ENCODE results near the gene RPH3AL.
"Not testable (repeated sequence)": the region's sequence is repeated elsewhere in the genome, so short reads cannot be mapped to it uniquely, and the experiment has no call there.

The RPH3AL gene

DNA sequence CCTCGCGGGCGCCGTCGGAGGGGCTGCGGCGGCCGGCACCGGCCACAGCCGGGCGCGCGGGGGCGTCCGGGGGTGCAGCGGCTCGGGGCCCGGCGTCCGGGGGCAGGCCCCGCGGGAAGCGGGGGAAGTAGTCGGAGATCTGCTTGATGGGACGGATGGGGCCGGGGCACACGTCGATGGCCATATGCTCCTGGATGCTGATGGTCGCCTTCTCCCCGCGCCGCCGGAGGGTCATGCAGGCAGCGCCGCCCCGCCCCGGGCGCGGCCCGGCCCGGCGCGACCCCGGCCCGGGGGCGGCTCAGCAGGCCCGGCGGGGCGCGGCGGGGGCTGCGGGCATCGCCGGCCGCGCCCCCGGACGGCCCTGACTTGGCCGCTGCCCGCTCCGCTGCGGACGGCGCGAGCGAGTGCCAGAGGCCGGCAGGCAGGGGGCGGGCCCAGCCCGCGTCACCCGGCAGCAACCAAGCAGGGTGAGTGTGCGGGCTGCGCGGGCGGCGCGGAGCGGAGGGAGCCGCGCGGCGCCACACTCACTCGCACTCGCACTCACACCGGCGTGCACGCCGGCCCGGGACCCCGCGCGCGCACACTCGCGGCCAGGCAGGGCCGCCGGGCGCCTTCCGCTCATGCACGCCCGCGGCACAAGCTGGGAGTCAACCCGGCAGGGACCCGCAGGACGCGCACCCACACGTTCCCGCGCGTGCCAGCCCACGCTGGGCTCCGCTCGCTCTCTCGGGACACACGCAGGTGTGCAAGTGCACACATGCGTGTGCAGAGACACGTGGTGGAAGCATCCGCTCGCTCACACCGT lies 171.2 kb downstream of the RPH3AL start, which contains the start of gene DOC2B:
Gene DOC2B, minus strand, starts transcription at position 406 of the 805 bp plus-strand sequence. Its CDS starts 171 bp downstream, at position 235.
- no peak for DNase-seq (ENCODE audit: low read depth in 1 of 2, low spot score in 1 of 2)

DNA sequence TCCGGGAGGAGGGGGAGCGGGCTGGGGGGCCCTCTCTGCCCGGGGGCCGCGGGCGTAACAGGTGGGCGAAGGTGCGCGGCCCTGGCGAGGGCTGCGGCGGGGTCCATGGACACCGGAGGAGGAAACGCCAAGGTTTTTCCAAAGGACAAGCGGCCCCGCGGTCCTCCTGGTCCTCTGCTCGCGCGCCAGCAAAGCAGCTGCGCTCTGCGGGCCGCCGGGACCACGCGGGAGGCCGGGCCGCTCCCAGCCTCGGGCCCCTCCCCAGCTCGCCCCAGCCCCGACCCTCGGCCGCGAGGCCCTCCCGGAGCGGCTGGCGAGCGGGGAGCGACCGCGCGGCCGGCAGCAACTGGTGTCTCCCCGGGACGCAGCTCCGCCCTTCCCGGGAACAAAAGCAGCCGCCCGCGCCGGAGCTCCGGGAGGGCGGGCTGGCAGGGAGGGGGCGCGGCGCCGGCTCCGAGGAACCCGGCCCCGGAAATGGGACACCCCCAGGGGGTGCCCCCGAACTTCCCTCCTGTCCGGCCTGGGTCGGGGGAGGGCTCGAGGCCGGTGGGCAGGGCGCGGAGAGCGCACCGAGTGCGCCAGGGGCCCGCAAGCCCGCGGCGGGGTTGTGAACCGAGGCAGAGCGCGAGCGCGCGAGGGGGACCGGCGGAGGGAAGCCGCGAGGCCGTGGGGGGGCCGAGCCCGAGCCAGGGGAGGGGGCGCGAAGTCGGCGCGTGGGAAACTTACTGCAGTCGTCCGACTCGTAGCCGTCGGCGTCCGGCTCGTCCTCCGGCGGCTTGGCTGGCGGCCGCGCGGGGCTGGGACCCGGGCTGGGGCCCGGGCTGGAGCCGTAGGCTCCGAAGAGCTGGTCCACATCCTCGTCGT lies 172.0 kb downstream of the RPH3AL start:
- DNase-seq (ENCODE audit: low read depth in 1 of 2, low spot score in 1 of 2): no peak

- no peak for DNase-seq (ENCODE audit: low read depth in 1 of 2, low spot score in 1 of 2)
Measured at GRCh38 chr17:179781-180380, 172.7 kb downstream of the RPH3AL start.

GRCh38 chr17:179066-179432 lies 173.6 kb downstream of the RPH3AL start:
- no peak for DNase-seq (ENCODE audit: low read depth in 1 of 2, low spot score in 1 of 2)

DNA sequence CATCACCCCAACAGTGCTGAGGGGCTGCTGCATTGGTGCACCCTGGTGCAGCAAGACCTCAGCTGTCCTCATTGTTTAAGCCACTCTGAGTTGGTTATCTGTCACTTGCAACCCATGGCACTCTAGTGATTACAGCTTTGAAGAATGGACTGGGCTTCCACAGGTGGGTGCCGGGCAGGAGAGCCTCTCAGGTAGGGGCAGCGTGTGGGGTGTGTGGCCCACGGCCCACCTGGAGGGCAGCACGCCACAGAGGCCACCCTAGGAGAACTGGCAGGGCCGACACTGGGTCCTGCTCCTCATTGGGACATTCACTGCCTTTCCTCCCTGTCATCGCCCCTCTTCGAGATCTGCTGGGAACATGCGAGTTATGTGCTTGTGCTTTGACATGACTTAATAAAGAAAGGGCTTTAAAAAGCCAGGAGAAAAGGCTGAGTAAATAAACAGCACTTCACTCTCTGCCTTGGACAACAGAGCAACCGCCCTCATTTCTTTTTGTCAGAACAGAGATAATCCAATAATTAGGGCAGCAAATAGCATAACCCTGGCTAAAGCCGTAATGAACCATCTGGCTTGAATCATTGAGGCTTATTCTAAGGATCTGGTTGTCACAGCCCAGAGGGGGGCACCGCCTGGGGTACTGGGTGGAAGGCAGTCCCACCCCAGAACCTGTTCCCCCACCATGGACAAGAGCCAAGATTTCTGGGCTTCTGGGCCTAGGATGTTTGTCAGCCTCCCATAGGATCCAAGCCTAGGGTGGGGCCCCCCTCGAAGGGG lies 174.1 kb downstream of the RPH3AL start:
- DNase-seq (ENCODE audit: low read depth in 1 of 2, low spot score in 1 of 2): no peak

DNA sequence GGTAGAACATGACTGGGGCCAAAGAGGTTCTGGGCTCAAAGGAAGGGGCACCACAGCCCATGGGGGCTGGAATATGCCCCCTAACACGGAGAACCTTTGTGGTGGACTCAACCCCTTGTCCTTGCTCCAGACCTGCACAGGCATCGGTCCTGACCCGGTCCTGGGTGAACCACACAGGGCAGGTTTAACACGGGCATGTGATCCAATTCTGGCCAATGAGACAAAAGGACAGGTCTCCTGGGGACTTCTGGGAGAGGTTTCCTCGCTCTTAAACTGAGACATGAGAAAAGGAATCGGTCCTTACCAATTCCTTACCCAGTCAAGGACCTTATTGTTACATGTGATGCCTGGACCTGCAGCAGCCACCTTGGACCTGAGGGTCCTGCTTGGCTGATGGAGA lies 174.8 kb downstream of the RPH3AL start:
- no peak for DNase-seq (ENCODE audit: low read depth in 1 of 2, low spot score in 1 of 2)

- no peak for DNase-seq (ENCODE audit: low read depth in 1 of 2, low spot score in 1 of 2)
Measured at GRCh38 chr17:177155-177554, 175.5 kb downstream of the RPH3AL start.

- no peak for DNase-seq (ENCODE audit: low read depth in 1 of 2, low spot score in 1 of 2)
Measured at GRCh38 chr17:173166-173911, 179.3 kb downstream of the RPH3AL start.

DNA sequence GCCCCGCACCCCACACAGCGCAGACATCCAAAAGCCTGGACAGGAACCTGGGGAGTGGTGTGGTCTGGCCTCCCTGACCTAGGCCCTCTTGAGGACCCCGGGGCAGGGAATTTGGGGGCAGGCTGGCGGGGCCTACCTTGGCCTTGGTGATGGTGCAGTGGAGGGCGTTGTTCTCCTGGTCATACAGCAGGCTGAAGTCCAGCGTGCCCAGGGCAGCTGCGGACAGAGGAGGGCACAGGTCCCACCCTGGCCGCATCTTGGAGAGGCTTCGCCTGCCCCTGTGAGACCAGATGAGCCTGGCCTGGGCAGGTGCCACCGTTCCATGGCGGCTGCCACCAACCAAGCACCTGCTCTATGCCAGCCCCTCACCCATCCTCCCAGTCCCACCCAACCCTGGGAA lies 180.2 kb downstream of the RPH3AL start:
- no peak for DNase-seq (ENCODE audit: low read depth in 1 of 2, low spot score in 1 of 2)

- DNase-seq (ENCODE audit: low read depth in 1 of 2, low spot score in 1 of 2): no peak
Measured at GRCh38 chr17:171871-172270, 180.7 kb downstream of the RPH3AL start.

- no peak for DNase-seq (ENCODE audit: low read depth in 1 of 2, low spot score in 1 of 2)
Measured at GRCh38 chr17:170130-170670, 182.4 kb downstream of the RPH3AL start.

DNA sequence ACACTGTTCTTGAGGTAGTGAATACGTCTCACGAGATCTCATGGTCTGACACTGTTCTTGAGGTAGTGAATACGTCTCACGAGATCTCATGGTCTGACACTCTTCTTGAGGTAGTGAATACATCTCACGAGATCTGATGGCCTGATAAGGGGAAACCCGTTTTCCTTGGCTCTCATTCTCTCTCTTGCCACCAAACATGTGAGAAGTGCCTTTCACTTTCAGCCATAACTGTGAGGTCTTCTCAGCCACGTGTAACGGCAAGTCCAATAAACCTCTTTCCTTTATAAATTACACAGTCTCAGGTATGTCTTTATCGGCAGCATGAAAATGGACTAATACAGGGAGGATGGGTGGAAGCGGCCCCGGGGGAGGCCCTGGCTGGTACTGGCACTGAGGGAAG lies 184.0 kb downstream of the RPH3AL start:
- not testable (repeated sequence) for DNase-seq (ENCODE audit: low read depth in 1 of 2, low spot score in 1 of 2)

DNA sequence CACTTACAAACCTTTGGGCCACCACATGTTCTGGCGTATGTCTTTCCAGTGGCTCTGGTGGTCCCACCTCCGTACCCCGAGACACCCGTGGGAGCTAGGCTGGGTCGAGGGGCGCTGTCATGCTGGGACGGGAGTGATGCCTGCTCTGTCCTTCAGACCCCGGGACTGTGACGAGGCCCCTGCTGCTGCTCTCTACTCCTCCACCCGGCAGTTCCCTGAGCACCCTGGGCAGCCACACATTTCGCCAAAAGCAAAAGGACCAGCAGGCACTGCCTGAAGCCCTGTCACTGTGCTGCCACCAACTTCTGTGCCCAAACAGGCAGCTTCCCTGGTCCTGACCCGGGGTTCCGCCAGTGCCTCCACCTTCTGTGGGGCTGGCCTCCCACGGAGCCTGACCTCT lies 186.7 kb downstream of the RPH3AL start:
- DNase-seq (ENCODE audit: low read depth in 1 of 2, low spot score in 1 of 2): no peak

- DNase-seq (ENCODE audit: low read depth in 1 of 2, low spot score in 1 of 2): no peak
Measured at GRCh38 chr17:164303-165235, 188.0 kb downstream of the RPH3AL start.

- no peak for DNase-seq (ENCODE audit: low read depth in 1 of 2, low spot score in 1 of 2)
Measured at GRCh38 chr17:163514-164098, 189.0 kb downstream of the RPH3AL start.

DNA sequence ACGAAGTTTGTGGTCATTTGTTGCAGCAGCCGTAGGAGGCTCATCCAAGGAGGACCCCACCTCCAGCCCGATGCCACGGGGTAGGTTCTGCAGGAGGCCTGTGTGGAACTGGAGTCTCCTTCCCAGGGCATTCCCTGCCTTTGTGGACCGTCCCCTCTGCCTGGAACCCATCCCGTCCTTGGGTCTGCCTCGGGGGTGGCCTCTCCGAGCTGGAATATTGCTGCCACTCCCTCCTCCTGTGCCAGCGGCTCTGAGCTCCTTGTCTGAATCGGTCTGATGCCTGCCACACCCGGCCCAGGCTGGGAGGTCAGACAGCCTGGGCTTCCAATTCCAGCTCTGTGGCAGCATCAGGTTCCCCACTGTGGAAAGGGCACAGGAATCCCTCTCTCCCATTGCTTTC lies 189.9 kb downstream of the RPH3AL start:
- DNase-seq (ENCODE audit: low read depth in 1 of 2, low spot score in 1 of 2): no peak
